Measurements from ENCODE around the gene C11orf58.
A peak's percentile ranks its signal among the peaks of the same experiment; 100 is the strongest.

C11orf58 gene

DNA sequence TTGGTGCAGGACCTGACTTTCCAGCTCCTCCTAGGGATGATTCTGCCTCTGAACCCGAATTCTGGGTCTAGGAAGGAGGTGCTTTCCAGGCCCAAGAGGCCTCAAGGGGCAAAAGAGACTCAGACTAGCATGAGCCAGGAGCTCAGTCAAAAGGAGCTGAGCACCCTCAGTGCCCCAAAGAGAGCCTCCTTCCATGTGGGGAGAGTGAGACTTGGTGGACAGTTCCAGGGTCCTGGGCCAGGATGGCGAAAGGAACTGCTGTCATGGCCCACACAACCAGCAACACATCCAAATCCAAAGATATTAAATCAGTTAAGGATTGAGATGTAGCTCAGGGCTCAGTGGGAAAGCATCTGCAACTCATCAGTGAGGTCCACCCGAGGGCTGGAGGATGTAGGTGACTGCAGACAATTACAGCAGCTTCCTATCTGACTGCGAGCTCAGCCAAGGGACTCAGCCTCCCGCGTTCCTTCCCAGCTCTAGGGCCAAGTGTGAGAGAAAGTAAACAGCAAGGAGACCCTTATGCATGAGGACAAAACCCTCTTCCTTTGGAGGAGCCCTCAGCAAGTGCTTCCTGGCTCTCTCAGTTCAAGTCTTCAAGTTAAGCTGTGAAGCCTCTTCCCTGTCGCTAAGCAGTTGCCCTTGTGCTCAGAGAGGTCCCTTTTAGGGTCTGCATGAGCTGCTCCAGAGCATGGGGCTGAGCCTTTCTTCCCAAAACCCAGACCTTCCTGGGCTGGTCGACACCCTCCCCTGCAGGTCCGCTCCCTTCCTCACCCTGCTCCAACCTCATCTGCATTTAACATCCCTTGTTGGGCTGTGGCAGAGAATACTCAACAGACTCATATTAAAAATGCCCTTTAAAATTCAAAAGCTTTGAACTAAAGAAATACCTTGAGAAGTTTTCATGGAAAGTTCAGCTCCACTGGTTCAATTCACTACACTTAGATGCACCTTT lies 35.8 kb downstream of the C11orf58 start:
- TF ChIP-seq, protein P1, sequence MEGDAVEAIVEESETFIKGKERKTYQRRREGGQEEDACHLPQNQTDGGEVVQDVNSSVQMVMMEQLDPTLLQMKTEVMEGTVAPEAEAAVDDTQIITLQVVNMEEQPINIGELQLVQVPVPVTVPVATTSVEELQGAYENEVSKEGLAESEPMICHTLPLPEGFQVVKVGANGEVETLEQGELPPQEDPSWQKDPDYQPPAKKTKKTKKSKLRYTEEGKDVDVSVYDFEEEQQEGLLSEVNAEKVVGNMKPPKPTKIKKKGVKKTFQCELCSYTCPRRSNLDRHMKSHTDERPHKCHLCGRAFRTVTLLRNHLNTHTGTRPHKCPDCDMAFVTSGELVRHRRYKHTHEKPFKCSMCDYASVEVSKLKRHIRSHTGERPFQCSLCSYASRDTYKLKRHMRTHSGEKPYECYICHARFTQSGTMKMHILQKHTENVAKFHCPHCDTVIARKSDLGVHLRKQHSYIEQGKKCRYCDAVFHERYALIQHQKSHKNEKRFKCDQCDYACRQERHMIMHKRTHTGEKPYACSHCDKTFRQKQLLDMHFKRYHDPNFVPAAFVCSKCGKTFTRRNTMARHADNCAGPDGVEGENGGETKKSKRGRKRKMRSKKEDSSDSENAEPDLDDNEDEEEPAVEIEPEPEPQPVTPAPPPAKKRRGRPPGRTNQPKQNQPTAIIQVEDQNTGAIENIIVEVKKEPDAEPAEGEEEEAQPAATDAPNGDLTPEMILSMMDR (IDR thresholded peaks at IDR 0.05) = no peak
- no peak overlapping the region for H3K4me3 ChIP-seq
- no peak for DNase-seq (ENCODE audit: low spot score)
- H3K27ac ChIP-seq = no peak overlapping the region

DNA sequence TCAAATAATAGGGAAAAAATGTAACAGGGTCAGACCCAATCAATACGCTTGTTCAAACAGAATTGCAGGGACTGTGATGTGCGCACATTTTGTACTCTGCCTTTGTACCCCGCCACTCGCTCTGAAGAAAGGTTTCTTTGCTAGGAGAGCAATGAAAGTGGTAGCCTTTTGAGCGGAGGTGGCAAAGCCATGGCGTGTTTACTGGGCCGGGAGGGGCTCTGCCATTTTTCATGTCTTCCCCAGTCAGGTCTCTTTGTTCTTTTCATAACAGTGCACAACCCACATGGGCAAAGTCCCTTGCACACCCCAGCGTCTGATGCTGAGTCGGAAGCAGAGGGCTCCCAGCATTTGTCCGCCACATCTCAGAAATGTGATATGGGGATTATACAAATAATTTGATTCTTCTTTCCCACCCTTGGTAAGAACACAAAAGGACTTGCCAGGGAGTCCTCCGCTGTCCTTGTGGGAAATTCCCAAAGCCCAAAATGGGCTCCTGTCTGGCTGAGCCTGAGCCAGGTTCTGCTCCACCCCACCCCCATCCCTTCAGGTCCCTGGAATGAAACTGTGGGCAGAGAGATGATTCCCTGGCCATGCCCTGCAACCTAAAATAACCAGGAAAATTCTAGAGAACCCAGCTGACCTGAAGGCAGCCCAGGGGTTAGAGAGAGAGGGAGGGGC lies 36.6 kb downstream of the C11orf58 start:
- no peak for DNase-seq (ENCODE audit: low spot score)
- H3K27ac ChIP-seq = no peak overlapping the region
- no peak overlapping the region for H3K4me3 ChIP-seq
- TF ChIP-seq, protein P1 (IDR thresholded peaks at IDR 0.05) = no peak

DNA sequence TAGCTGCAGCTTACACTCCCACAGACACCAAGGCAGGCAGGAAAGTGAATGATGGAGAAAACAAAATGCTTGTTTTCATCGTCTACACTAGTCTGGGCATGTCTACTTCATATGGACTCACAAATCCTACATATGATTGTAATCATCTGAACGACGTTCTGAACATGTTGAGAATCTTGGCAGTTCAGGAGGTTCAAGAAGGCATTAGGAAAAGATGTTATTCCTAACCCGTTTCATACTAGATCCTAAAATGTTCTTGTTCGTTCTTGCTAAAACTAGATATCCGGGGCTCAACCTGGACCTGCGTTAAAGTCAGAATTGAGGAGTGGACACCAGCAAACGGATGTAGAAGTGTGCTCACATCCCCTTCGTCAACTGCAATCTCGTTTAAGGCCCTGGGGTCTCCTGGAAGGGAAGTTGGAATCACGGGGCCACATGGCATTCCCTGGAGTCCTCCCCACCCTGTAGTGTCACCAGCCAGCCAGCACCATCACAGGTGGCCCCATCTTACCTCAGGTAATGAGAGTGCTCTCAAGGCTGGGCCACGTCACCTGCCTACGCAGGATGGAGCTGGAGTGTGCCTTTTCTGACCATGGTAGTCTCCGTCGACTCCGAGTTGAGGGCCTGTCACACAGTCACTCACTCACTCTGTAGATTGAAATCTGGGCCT lies 37.3 kb downstream of the C11orf58 start:
- TF ChIP-seq, protein P1 (IDR thresholded peaks at IDR 0.05) = no peak
- no peak overlapping the region for H3K27ac ChIP-seq
- no peak for DNase-seq (ENCODE audit: low spot score)

DNA sequence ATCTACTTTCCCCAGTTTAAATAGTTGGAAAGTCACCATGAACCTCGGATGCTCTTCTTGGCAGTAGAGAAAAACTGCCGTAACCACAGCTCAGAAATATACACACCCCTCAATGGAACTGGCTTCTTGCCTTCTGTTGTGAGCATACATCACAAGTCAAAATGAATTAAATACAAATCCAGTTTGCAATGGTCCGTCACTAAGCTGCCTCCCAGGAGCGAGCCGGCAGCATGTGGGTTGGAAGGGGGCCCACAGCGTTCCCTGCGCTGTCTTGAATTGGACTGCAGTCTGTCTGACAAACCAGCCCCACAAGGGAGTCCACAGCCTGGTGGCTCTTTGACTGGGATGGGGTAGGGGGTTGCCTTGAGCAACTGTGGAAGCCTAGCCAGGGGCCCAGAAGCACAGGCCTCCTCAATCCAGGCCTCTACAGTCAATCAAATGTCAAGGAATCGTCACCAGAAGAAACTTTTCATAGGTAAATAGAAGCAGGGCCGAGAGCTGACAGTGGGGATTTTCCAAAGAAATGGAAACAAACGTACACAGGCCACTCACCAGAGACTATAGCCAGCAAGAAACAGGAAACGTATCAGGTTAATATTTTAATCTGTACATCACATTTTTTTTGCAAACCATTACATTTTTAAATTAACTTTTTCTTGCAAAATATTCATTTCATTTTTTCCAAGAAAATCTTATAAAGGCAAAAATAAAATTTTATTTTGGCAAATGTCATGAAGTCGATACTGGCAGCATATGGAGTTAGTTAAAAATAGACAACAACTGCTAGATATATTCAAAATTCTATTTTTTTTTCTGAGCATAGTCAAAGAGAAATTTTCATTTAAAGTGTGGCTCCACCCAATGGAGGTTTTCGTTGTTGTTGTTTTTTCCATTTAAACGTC lies 38.5 kb downstream of the C11orf58 start:
- Histone ChIP-seq H3K4me3 (no peak overlapping the region), H3K27ac (no peak overlapping the region)
- DNase-seq (ENCODE audit: low spot score) = peak; percentile 68
- TF ChIP-seq, protein P1 (IDR thresholded peaks at IDR 0.05) = no peak

More for the DNA sequence above, 37.3 kb downstream of the C11orf58 start:
- no peak overlapping the region for H3K4me3 ChIP-seq

DNA sequence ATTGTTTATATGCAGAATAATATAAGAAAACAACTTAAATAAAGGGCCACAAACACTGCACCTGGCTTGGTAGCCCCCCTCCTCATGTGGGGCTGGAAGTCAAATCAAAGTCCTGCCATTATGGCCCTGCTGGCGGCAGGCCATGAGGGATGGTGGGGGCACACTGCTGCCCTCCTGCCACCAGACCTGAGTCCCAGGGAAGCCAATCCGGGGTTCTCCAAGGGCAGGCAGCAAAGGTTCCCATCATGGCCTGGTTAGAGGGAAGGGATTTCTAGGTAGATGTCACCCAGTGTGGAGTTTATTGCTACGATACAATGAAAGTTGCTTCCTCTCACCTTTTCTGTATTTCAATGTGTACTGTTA lies 39.1 kb downstream of the C11orf58 start:
- H3K4me3 ChIP-seq = no peak overlapping the region
- TF ChIP-seq, protein P1 (IDR thresholded peaks at IDR 0.05) = no peak
- DNase-seq (ENCODE audit: low spot score) = no peak
- H3K27ac ChIP-seq = no peak overlapping the region

DNA sequence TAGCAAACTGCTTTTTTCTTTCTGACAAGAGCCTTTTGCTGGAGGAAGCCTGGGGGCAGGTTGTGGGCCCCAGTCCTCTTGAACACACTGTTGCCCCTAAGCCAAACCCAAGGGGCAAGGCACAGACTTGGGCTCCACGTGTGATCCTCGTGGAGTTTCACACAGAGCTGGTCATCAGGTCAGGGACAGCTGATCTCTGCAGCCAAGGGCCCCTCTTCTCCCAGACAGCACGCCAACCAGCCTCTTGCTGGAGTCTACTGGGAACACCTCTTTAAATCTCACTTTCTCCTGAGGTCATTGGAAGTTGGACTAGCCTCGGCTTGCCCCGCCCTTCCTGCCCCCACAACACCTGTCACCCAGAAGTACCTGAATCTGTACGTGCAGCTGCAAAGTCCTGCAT lies 39.8 kb downstream of the C11orf58 start:
- TF ChIP-seq, protein P1 (IDR thresholded peaks at IDR 0.05) = no peak
- no peak for DNase-seq (ENCODE audit: low spot score)
- H3K27ac ChIP-seq = no peak overlapping the region
- H3K4me3 ChIP-seq = no peak overlapping the region

All from coronary artery (tissue), 2 donors.